Measurements from ENCODE around the gene PPP2R3A.
A peak's percentile ranks its signal among the peaks of the same experiment; 100 is the strongest.
"Not testable (repeated sequence)": the region's sequence is repeated elsewhere in the genome, so short reads cannot be mapped to it uniquely, and the experiment has no call there.

Gene PPP2R3A, protein sequence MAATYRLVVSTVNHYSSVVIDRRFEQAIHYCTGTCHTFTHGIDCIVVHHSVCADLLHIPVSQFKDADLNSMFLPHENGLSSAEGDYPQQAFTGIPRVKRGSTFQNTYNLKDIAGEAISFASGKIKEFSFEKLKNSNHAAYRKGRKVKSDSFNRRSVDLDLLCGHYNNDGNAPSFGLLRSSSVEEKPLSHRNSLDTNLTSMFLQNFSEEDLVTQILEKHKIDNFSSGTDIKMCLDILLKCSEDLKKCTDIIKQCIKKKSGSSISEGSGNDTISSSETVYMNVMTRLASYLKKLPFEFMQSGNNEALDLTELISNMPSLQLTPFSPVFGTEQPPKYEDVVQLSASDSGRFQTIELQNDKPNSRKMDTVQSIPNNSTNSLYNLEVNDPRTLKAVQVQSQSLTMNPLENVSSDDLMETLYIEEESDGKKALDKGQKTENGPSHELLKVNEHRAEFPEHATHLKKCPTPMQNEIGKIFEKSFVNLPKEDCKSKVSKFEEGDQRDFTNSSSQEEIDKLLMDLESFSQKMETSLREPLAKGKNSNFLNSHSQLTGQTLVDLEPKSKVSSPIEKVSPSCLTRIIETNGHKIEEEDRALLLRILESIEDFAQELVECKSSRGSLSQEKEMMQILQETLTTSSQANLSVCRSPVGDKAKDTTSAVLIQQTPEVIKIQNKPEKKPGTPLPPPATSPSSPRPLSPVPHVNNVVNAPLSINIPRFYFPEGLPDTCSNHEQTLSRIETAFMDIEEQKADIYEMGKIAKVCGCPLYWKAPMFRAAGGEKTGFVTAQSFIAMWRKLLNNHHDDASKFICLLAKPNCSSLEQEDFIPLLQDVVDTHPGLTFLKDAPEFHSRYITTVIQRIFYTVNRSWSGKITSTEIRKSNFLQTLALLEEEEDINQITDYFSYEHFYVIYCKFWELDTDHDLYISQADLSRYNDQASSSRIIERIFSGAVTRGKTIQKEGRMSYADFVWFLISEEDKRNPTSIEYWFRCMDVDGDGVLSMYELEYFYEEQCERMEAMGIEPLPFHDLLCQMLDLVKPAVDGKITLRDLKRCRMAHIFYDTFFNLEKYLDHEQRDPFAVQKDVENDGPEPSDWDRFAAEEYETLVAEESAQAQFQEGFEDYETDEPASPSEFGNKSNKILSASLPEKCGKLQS (N-terminal part only)

DNA sequence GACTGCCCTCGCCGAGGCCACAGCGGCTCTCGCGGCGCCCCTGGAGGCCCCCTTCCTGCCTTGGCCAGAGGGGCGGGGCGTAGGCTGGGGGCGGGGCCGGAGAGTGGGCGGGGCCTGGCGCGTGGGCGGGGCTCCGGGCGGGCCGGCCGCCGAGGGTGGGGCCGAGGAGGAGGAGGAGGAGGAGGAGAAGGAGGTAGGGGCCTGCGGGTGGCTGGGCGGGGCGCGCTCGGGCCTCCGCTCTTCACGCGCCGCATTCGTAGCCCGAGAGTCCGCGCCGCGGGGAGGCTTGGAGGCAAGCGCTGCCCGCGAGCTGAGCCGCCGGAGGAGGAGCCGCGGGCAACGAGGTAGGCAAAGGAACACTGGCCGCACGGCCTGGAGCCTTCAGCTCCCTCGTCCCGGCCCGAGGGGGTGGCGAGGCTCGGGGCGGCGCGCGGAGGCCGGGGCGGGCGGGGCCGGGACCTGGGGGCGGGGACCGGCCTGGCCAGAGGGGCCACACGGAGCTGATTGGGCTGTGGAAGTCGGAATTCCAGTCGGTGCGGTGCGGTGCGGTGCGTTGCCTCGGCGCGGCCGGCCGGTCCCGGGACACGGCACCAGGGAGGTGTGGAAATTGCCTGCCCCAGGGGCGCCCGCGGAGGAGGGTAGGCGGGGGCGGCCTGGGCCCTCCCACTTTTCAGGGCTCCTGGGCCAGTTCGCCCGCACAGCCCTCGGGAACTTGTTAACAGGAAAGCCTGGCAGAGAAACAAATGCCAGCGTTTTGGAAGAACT is at the start of gene PPP2R3A:
Gene PPP2R3A, plus strand, starts transcription at position 223 of the 765 bp plus-strand sequence. CDS start 35,771 bp downstream, outside the sequence.
- DNase-seq = peak; percentile 81

DNA sequence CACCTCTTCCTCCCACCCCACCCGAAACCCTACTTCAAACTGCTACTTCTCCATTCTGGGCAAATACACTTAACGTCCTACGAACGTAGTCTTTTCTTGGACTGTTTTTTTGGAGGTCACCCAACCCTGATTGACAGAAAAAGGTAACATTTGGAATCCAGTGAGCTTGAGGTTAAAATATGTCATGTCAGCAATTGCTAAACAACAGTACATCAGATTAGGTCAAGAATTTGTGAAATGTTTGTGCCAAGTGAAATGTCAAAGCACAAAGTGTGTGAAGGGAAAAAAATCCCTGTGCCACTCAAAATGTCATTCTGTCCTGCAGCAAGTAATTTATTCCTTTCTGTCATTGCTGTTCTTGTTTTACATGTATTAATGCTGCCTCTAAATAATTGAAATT is 49.2 kb upstream of the PPP2R3A start:
- no peak for DNase-seq

DNA sequence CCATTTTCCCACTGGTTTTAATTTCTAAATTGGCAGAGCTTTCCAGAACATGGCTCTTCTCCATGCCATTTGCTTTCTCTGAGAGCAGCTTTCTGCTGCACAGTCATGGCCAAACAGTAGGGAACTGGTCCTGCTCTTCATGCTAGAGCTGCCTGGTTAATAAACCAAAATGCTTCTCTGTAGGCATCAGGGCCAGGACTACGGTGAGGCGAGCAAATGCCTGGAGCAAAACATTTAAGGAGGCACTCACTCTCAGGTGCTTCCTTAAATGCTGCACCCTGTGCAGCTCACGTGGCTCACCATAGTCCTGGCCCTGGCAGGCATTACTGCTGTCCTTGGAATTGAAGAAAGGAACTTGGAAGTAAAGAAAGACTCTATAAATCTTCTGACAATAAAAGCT is 48.5 kb upstream of the PPP2R3A start:
- DNase-seq = no peak

DNA sequence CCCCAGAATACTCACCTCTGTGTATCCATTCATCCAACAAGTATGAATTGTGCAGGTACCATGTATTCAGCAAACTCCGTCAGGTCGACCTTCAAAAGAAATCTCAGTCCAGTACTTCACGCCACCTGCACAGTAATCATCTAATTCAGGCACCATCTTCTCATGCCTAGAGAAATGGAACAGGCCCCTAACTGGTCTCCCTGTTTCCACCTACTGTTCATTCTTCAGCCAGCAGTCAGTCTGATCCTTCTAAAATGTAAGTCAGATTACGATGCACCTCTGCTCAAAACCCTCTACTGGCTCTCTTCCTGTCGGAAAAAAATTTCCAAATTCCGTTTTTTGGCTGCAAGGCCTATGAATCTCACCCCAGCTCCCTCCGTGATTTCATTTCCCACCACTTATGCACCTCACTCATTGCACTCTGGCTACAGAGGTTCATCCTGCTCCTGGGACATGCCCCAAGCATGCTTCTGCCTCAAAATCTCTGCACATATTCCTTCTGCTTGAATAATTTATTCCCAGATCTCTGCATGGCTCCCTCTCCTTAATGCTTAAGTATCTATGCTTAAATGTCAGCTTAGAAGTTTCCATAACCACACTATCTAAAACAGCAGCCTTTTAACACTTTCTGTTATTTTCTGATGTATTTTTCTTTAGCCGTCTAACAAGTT is 47.5 kb upstream of the PPP2R3A start:
- no peak for DNase-seq

DNA sequence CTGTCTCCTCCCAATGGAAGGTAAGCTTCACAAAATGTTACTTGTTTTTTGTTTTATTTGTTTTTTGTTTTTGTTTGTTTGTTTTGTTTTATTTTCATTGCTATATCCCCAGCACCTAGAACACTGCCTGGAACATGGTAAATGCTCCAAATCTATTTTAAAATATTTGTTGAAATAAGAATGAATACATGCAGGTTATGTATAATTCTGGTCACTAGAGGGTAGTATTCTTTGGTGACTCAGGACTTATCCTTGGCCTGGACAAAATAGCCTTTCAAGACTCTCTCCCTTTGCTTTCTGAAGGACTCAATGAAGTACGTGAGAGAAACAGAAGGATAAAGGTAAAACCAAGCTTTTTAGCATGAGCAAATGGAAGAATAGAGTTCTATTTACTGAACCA is 46.9 kb upstream of the PPP2R3A start:
- no peak for DNase-seq

DNA sequence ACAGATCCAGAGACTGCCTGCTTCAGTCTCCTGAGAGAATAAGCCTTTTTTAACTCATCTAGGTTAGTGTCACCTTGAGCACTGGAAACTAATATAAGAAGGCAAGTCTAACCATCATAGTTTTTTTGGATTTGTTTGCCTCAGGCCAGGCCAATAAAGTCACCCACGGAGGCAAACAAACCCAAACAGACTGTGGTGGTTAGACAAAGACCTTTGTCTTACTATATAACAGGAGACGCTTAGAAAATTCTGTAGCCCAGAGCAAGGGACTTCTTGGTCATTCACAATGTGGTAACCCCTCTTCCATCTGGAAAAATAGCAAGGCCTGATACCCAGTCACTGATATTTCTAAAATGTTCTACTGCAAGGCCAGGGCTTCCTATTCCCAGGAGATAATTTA is 45.3 kb upstream of the PPP2R3A start:
- no peak for DNase-seq

DNA sequence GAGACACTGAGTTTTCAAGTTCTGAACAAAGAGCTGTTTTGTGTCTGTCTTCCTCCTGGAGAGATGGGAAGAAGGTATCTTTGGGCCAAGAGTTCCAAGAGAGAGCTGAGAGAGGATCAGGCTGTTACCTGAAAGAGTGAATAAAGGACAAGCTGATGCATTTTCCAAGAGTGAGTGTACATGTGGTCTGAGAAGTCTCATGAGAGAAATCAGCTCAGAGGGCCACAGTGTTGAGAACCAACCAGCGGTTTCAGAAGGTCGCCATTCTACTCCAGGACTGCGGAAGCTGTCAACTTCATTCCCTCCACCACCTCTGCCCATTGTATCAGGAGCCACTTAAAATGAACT is 42.7 kb upstream of the PPP2R3A start:
- no peak for DNase-seq

DNA sequence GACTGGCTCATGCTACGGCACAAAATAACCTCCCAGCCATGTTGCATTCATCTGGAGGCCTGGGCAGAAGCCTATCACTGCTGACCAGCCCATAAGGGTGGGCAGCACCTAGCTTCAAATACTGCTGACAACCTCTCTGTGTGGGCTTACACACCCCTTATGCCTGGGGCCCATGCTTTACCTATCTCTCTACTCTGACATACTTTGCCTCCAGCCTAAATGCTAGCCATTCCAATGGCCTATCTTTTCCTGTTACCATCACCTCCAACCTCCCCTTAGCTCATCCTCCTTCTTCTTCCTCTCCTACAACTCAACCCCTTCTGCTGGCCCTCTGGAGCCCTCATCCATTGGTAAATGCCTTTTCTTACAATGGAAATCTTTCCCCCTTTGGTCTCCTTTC is 41.0 kb upstream of the PPP2R3A start:
- DNase-seq = no peak

DNA sequence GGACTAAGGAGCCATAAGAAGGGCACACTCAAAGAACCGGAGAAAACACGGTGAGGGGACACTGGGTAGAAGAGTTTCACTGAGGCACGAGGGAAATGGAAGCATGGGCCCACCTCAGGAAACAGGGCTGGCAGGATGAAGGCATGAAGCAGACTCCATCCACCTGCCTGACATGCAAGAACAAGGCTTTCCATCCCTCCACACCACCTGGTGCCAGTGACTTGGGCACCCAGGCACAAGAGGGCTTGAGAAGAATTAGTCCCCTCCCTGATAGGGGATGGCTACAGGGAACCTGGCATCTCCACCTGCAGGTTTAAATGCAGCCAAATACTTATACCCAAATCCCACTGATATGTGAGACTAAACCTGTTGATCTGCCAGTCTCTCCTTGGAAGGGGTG is 38.9 kb upstream of the PPP2R3A start:
- no peak for DNase-seq

DNA sequence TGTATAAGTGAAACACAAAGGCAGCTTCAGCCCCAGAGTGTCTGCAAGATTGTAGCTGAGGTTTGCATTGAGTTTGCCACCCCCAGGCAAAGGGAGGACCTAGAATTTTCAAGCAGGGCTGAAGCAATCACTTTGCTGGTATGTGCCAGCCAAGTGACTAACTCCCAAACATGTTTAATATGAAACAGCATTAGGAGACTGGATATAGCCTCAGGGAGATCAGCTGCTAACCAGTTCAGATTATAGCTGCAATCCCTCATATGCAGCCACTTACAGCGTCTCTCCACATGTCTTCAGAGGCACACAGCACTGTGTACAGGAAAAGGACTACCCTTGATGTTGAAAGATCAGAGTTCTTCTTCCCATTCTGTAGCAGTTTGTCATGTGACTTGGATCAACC is 38.4 kb upstream of the PPP2R3A start:
- DNase-seq = no peak

DNA sequence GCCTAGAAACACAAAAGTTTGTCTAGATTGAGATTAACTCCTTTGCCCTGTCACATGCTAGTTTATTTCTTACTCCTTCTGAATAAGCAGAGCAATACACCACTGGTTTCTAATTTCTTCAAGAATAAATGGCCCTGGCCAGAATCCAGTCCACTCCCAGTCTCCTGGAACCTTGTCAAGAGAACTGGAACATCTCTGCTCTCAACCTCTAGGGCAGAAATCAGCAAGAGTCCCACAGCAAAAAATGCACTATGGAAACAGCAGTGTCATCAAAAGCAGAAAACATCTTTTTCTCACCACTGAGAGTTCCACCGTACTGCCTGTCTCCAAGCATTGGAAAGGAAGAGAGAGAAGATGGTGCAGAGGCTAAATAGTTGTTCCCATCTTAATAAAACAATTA is 35.9 kb upstream of the PPP2R3A start:
- DNase-seq = no peak

DNA sequence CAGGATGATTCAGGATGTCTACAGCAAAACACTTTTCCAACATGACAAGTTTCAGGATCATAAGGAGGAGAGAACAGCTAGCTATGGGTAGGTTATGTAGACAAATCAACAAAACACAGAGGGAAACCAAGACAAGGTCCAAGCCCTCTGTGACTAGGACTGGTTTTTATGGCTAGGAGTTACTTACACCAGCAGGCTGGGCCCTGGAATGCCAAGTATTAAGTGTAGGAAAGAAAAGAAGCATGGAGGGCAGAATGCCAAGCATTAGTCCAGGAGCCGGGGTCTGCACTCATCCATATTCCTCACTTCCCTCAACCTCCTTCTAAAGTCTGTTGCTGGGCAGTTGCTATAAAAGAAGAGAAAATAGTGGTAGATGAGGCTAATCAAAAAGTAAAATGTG is 35.3 kb upstream of the PPP2R3A start:
- no peak for DNase-seq

DNA sequence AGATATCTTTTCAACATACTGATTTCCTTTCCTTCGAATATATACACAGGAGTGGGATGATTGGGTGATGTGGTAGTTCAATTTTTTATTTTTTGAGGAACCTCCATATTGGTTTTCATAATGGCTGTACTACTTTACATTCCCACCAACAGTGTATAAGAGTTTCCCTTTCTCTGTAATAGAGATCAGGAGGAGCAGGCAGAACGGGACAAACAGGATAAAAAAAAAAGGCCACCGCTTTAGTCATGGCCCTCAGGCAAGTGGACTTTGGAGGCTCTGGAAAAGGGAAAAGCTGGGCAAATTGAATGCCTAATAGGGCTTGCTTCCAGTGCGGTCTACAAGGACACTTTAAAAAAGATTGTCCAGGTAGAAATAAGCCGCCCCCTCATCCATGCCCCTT is 30.4 kb upstream of the PPP2R3A start:
- DNase-seq = not testable (repeated sequence)

DNA sequence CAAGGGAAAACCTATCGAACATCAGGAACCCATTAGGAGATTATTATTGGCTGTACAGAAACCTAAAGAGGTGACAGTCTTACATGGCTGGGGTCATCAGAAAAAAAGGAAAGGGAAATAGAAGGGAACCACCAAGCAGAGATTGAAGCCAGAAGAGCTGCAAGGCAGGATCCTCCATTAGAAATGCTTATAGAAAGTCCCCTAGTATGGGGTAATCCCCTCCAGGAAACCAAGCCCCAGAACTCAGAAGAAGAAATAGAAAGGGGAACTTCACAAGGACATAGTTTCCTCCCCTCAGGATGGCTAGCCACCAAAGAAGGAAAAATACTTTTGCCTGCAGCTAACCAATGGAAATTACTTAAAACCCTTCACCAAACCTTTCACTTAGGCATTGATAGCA is 27.8 kb upstream of the PPP2R3A start:
- not testable (repeated sequence) for DNase-seq

DNA sequence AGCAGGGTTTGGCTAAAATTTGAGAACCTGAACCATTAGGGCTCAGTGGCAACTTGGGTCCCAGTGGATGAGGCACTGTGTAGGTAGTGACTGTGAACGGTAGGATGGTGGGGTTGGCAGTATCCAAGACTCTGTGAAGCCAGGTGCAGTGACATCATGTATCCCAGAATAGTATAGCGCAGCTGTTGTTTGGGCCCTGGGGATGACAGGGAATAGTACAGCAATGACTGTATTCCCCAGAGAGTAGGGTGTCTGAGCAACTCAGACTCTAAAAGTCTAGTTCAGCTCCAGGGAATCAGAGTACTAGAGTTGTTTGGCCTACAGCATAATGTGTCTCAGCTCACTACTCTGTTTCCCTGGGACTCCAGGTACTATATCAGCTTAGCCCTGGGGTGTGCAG is 20.7 kb upstream of the PPP2R3A start:
- no peak for DNase-seq

DNA sequence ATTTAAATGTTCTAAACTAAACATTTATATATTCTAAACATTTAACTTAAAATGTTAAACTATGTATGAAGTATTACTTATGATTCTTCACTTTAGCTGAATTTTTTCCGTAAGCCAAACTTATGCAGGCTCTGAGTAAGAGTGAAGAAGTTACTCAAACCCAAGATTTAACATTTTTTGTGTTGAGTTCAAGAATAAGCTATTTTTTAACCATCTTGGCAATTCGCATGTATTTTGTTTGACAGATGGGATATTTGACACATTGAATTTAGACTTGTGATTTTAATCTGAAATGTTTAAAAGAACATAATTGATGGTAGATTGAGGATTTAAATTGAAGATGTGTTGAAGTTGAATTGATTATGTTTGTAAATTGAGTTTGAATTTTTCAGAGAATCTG is 14.6 kb upstream of the PPP2R3A start:
- no peak for DNase-seq

DNA sequence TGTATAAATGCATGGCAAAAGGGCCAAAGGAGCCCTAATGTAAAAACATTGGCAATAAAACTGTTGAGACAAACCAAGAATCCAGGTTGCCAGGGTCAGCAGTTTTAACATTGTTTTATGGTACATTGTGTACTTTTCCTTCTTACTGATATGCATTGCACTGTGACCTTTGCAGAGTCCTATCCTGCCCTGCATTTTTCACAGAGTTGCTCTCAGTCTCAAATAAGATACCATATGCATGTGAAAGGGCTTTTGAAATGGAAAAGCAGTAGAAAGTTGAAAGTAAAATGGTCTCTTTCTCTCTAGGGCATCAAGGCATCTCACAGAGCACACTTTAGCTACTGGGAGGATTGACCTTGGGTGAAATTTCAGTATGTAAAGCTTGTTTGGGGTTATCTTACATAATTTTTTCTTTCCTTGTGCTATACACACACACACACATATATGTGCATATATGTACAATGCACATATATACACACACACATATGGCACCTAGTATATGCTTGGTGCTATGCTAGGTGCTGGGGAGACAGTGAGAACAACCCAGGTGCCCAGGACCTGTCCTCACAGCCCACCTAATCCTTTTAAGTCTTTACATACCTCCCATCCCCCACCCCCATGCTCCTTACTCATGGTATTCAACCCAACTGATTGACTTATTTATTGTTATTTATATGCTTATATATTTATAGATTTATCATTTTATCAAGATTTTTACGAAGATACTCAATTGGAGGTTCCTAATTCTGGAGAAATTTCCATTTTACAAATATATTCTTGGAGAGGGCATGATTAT is 1.2 kb upstream of the PPP2R3A start:
- no peak for DNase-seq

DNA sequence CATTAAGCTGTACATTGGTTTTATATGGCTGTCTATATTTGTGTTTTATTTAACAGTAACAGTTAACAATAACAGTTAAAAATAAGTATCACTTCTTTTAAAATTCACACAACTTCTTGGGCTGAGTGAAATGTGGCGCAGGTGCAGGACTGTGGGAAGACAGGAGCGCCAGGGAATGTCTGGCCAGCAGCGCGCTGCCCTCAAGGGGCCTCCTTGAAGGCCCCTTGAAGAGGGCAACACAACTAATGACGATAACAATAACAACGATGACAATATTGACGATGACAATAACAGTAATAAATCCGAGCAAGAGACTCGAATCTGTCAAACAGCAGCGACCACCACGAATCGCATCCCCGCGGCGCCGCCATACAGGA is 411 bp upstream of the PPP2R3A start:
- DNase-seq = no peak

DNA sequence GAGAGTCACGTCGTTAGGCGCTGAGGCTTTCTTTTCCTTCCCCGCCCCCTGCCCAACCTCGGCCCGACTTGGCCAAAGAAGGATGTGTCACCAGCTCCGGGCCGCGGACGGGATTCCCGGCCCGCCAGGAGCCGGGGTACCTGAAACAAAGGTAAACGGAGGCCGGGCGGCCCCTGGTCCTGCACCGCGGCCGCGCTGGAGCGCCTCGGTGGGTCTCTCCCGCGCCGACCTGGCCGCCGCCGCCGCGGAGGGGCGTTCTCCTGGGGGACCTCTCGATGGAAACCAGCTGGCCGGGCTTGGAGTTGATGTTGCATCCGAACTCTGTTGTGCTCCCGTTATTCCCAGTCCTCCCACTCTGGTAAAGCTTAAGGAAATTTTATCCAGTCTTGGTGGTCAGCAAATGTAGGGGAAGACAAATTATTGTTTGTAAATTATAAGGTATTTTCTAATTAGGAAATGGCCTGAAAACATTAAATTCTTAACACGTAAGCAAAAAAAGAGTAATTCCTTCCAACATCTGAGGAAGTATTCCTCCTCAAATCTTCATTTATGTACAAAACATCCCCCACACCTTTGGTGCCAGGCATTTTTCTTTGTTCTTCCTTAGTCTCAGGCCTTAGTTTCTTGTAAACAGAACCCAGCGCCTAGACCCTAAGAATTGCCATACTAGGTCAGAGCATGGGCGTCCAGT is 888 bp downstream of the PPP2R3A start:
- no peak for DNase-seq

DNA sequence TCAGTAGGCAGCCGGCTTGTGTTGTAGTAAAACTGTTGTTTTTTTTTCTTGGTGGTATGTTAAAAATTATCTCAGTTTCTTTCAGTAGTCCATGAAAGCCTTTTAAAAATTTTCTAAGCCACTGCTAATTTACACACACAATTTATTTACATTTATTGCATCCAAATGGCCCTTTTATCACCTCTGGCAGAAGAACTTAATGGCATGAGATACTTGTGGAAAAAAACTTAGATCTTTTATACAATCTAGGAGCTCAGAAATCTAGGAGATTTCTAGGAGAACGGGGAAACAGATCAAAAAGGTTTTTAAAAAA is 1.4 kb downstream of the PPP2R3A start:
- DNase-seq = no peak

DNA sequence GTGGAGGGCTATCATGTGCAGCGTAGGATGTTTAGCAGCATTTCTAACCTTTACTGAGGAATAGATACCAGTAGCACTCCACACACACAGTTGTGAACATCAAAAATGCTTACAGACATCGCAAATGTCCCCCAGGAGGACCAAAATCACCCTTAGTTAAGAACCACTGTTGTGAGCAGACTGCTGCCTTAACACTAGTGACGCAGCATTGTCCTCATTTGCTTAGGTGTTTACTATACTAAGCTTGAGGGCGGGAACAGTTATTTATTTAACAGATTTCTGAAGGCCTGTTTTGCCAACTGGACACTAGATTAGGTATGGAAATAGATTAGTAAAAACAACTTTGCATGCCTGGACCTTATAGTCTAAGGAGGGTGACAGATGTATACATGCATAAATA is 2.3 kb downstream of the PPP2R3A start:
- no peak for DNase-seq

Measured in CD4-positive, alpha-beta T cell treated with Interleukin-17A for 1 hour (primary cell).